GM12891 (cell line): Measurements from ENCODE around the gene CPED1.

Experiments used
- PAX5 ChIP-seq: IDR thresholded peaks from 2 replicates; pipeline ENCODE4 v1.6.1; 2011; ENCODE audit warnings: low read length, moderate library complexity, mild to moderate bottlenecking; ENCODE audit not compliant: insufficient read depth, severe bottlenecking
- POLR2AphosphoS5 ChIP-seq: IDR thresholded peaks from 2 replicates; pipeline ENCODE4 v1.6.1; 2011; ENCODE audit warnings: low read depth, low read length, control low read depth

GRCh38 chr7:121244120-121244870 is 255.8 kb downstream of the CPED1 start:
- no peak for TF ChIP-seq PAX5
- TF ChIP-seq POLR2AphosphoS5: no peak
